Activated T-cell treated with anti-CD3 and anti-CD28 coated beads, Interleukin-2, amount 50 U/mL, for 48 hours (primary cell): ENCODE results near the gene ABL1.

Experiments used
- DNase-seq, 2 experiments: peaks; one replicate each; pipeline ENCODE4 v3.0.0-alpha.2; 2020

ABL1 gene

DNA sequence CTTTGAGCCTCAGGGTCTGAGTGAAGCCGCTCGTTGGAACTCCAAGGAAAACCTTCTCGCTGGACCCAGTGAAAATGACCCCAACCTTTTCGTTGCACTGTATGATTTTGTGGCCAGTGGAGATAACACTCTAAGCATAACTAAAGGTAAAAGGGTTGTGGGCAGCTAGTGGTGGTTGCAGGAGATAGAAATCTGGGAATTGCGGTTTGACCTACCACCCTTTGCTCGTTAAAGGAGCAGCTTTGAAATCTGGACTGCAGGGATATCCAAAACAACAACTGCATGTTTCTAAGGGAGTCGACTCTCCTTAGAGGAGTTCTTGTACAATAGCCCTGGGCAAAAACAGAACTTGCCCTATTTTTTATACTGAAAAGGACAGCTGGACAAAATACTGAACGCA, 19.0 kb downstream of the ABL1 start:
- DNase-seq: no peak

DNA sequence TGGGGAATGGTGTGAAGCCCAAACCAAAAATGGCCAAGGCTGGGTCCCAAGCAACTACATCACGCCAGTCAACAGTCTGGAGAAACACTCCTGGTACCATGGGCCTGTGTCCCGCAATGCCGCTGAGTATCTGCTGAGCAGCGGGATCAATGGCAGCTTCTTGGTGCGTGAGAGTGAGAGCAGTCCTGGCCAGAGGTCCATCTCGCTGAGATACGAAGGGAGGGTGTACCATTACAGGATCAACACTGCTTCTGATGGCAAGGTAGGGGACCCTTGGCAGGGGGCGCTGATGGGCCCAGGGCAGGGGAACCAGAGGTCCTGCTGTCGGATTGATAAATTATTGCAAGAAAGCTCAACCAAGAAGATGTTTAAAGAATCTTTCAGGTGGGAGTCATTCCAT, 19.8 kb downstream of the ABL1 start:
- no peak for DNase-seq

DNA sequence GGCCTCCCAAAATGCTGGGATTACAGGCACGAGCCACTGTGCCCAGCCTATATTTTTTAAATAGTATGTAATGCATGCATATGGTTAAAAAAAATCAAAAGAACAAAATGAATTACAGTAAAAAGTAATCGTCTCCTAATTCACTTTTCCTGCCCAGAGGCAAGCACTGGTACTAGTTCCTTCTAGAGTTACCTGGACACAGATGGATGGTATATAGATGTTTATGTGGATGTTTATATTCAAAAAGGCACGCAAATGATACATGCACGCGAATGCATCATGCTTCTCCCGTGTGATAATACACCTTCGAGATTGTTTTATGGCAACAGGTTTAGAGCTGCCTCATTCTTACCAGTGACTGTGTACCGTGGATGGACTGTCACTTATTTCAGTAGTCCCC, 21.4 kb downstream of the ABL1 start:
- no peak for DNase-seq

DNA sequence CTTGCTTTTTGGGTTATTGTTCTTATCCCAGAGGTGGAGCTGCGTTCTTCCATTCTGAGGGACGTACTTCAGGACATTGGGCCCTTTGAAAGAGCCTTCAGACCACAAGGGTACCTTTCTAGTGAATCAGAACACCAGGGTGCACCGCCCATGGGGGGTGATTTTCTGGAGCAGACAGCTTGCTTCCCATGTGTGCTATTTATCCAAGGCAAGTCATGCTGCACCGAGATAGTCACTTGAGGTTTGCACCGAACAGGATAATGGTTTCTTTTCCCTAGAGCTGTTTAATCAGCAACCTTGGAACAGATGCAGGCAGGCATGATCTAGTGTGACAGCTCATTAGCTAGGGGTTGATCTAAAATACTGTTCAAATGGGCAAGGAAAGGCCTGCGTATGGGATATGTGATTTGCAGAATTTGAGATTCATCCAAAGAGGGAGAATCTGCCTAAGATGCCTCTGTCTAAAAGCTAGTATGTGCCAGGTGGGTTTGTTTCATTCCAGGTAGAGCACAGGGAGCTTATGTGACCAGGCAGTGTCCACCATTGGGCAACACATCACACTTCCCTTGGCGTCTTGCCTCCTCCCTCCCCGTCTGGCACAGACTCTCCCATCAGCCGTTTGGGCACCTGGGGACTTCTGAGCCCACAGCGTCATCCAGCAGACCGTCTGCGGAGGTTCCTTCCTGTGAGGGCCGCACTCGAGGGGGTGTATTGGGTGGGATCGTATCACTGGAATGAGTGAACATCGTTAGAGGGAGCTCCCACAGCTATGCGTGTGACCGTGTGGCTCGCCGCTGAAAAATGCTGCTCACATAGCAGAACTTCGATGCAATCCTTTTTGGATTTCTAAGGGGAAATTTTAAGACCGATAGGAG, 23.0 kb downstream of the ABL1 start:
- no peak for DNase-seq

DNA sequence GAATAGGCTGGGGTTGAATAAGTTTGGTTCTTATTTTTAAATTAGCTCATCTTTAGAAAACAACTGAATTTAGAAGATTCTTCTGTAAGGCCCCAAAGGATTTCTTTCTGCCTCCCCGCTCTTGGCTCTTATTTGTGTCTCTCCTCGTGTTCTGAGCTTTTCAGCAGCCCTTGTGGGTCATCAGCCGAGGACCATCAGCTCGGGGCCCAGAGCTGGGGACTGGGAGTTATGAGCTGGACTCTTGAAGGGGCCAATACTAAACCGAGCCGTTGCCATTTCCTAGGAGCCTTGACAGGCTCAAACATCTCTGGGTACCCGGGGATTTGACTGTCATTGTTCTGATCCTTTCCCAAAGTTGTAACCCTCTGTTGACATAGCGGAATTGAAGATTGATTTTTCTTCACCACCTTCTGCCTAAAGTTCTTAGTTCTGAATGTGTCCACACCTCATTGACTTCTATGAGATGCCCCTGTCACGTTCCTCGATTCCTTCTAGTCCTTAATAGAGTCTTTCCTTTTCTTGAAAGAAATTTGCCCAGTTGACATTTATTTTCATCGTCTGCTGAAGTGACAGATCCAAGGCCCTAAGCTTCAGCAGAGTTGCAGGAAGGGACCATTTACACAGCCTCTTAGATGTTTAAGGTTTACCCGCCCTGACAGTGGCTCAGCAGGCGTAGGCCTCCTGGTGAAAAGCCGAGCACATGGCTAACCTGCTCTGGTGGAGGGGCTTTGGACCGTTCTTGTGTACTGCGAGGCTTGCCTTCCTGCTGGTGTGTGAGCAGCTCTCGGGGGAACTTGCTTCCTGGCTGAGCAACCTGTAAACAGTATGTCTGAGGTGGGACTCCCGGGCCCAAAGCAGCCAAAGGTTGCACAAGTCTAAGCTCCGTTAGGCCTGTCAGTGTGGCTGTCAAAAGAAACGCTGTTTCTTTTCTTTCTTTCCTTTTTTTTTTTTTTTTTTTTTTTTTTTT, 24.0 kb downstream of the ABL1 start:
- no peak for DNase-seq

DNA sequence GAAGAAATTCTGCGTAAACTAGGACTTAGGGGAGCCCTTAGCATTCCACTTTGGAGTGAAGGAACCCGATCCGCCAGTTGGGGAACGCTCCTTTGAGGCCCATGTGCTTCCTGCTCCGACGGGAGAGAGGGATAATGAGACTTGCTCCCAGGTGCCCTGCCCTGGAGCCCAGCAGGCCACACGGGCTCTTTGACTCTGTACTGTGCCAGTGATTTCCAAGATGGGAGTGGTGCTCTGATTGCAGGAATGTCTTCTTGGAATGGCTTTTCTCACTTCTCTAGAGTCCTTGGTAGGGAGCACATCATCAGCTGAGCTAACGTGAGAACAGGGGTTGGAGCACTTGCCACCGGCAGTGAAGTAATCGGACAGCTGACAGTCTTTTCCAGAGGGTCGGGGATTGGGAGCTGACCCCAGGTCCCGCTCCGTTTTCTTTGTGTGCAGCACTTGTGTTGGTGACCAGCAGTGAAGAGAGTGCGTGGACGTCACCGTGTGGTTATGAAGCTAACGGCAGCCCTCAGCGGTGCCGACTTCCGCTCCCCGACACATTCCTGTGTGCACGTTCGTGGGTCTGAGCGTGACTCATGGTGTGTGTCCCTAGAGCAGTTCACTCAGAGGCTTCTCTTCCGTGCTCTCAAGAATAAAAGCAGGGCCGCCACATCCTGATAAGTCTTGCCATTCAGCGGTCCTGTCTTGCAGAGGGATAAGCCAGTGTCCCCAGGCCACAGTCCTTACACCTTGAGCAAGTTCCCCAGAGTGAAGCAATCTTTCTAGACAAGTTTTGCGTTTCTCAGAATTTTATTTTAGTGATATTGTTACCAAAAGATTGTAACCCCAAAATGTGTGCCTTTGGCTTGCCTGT, 25.6 kb downstream of the ABL1 start:
- DNase-seq: no peak

DNA sequence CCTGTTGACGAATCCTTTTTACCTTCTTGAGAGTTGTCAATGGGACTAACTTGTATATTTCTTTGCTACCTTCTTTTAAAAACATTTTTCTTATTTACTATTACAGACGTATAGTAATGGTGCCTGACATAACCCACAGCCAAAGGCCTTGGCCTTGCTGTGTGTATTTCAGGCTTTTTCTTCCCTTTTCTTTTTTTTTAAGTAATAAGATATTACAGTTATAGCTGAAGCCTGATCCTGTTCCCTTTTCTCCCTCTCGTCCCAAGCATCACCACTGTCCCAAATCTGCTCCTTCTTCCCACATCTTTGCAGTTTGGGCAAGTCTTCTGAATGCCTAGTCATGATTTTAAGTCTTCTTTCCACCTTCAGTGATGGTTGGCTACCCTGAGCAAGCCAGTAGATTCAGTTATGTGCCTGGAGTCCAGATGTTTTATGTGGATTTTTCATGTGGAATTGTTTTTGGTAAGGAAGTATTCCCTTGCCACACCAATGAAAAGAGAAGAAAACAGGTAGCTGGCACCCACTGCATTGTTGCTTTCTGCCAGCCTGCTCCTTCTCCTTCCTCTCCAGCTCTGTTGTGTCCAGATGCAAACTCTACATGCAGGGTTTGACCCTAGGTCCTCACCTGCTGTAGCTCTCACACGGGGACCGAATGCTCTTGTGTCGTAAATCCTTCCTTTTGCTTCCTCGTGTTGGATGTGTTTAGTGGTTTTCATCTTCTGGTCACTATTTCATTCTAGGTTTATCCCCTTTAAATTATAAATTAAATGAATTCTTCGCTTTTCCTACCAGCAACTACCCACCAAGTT, 26.5 kb downstream of the ABL1 start:
- DNase-seq: no peak

DNA sequence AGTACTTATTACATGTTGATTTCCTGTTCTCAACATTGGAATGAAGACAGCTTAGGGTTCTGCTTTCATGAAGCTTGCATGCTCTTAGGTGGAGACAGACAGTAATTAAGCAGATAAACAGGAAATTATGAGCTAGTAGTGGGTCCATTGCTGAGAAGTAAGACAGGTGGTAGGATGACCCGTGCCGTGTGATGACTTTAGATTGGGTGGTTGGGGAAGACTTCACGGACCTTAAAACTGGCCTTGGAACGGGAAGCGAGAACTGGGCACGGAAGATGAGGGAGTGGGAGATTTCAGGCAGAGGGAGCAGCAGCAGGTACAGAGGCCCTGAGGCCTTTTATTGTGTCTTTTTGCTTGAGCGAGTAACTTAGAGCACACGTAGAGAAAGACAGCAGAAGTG, 27.2 kb downstream of the ABL1 start:
- DNase-seq: no peak

DNA sequence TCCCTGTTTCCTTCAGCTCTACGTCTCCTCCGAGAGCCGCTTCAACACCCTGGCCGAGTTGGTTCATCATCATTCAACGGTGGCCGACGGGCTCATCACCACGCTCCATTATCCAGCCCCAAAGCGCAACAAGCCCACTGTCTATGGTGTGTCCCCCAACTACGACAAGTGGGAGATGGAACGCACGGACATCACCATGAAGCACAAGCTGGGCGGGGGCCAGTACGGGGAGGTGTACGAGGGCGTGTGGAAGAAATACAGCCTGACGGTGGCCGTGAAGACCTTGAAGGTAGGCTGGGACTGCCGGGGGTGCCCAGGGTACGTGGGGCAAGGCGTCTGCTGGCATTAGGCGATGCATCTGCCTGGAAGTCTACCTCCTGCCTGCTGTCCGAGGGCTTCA, 27.7 kb downstream of the ABL1 start:
- DNase-seq: no peak

DNA sequence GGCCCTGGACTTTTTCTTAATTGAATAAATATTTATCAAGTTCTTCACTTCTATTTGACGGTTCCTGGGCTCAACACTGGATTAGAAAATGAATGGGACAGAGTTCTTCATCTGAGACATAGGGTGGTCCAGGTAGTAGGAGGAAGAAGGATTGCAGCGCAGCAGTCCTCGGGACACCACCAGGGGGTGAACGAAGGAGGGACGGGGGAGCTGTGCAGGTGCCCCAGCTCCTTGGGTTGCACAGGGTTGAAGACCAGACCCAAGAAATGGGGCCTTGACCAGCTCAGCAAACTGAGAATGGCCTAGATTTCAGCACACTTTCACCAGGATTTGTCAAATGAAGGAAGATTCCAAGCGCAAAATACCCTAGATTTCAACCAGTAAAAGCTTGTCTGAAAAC, 29.5 kb downstream of the ABL1 start:
- no peak for DNase-seq

DNA sequence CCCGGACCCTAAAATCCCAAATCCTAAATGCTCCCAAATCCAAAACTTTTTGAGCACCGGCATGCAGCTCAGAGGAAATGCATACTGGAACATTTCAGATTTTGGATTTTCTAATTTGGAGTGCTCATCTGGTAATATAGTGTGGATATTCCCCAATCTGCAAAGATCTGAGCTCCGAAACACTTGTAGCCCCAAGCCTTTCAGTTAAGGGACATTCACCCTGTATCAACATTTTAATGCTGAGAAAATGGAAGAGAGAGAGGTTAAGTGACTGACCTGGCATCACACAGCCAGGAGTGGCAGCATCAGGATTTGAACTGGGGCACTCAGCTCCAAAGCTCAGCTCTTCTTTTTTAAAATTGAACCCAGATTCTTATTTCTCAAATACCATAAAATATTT, 30.9 kb downstream of the ABL1 start:
- DNase-seq: no peak

DNA sequence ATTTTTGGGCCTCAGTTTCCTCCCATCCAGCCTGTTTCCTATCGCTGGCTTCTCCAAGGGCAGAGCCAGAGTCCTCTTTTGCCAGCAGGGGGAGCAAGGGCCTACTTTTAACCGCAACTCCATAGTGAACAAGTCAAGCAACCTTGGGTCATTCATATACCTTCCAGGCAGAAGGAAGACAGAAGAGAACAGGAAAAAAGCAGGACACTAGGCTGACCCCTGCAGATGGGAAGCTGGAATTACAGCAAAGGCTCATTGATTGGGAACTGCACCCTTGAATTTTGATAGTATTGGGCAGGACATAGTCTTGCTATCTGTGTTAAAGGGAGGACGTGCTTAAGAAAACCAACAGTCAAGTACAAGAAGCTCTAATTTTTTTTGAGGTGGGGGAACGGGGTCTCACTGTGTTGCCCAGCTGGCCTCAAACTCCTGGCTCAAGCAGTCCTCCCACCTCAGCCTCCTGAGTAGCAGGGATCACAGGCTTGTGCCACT, 31.5 kb downstream of the ABL1 start:
- peak; percentile 72 to 73 for DNase-seq

DNA sequence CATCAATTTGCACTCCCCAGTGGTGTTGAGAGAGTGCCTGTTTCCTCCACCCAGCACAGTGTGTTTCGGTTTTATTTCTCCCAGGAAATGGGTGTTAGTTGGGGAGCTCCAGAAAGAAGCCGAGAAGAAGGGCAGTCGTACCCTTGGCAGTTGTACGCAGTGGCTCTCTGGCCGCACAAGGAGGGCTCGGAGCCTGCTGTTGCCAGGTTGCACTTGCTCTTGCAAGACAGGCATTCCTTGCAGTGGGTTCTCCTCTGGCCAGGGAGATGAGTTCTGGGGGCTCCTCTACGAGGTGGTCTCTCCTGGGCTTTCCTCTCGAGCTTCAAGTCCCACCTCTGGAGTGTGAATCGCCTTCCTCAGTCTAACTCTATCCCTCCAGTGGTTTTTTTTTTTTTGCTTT, 32.5 kb downstream of the ABL1 start:
- no peak for DNase-seq

DNA sequence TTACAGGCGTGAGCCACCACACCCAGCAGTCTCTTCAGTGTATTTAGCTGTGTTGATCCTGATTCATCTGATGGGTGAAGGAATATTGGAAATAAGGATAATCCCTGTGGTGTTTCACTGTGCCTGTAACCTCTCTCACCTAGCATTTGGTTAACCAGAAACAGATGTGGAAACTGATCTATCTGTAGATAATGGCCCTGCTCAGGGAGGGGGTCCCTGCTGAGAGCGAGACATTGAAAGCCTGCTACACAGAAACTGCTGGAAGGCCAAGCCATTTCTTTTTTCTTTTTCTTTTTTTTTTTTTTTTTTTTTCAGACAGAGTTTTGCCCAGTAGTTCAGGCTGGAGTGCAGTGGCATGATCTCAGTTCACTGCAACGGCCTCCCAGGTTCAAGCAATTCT, 33.2 kb downstream of the ABL1 start:
- DNase-seq: no peak

DNA sequence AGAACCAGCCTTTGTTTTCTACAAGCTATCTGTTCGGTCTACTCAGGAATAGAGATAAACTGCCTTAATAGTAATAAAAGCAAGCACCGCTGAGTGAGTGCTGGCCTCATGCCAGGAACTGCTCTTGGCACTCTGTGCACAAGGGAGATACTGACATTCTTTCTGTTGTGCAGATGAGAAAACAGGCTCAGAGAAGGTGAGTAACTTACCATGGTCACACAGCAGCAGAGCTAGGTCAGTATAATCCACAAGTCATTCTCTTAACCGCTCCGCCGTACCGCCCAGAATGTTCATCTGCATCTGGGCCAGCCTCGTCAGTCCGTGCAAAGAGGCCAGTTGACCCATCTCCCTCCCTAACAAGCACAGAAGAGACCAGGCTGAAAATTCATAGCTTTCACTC, 34.2 kb downstream of the ABL1 start:
- DNase-seq: no peak

DNA sequence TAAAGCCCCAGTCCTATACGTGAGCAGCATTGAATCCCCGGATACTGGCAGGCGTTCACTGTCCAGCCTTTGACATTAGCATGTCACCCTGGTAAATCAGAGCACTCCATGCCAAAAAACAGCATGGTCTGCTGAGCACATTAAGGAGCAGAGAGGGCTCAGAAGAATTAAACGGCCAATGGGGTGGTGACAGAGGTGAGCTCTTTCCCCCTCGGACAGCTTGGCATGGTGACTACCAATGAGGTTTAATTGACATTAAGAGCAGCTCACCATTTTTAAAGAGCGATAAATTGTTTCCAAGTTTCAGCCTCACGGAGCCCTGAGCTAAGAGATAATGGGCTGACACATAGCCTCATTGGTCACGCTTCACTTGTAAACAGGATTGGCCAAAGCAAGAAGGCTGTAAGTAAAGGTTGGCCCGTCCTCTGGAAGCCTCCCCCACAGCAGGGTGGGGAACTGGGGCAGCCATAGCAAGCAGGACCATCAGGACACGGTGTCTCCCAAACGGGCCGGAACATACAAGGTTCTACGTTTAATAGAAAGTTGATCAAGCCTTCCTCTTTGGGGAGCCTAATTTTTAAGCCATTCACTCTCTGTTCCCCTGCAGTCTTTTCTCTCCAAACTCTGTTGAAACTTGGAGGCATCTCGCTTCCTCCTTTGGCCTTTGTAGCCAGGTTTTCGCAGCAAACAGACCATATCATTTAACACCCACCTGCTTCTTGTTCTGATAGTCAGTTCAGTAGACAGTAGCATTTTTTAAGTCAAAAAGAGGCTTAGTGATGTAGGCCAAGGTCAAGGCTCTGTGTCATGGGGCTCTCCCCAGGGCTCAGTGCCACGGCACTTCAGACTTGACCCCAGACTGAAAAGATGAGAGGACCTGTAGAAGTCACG, 35.7 kb downstream of the ABL1 start:
- DNase-seq: no peak

DNA sequence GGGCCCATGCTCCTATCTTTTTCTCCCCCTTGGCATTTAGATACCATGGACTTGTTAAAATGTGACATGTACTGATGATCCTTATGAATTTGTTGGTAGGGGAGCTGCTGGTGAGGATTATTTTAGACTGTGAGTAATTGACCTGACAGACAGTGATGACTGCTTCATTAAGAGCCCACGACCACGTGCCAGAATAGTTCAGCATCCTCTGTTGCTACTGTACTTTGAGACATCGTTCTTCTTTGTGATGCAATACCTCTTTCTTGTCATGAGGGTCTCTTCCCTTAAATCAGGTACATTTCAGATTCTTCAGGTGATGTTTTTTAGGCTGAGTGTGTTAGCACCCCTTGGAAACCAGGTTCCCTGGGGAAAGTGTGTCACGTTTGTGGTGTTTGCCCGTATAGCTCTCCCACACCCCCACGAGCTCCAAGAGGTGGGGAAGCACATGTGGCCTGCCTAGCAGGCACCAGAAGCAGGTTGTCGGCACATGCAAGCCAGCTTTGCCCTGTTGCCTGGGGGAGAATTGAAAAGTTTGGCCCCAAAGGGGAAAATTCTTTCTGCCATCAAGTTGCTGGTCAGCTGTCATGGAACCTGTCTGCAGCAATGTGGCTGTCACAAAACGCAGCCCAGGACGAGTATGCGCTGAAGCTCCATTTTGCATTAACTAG, 36.5 kb downstream of the ABL1 start:
- no peak for DNase-seq

DNA sequence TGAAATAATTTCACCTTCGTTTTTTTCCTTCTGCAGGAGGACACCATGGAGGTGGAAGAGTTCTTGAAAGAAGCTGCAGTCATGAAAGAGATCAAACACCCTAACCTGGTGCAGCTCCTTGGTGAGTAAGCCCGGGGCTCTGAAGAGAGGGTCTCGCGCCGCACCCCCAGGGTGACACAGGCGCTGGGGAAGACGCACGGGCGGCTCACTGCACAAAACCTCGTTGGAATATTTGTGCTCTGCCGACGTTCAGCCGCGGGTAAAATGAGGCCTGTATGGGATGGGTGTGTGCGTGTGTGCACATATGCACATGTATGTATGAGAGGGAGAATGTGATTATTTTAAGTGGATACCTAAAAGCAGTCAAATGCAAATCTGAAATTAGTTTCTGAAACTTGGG, 37.0 kb downstream of the ABL1 start:
- DNase-seq: no peak

DNA sequence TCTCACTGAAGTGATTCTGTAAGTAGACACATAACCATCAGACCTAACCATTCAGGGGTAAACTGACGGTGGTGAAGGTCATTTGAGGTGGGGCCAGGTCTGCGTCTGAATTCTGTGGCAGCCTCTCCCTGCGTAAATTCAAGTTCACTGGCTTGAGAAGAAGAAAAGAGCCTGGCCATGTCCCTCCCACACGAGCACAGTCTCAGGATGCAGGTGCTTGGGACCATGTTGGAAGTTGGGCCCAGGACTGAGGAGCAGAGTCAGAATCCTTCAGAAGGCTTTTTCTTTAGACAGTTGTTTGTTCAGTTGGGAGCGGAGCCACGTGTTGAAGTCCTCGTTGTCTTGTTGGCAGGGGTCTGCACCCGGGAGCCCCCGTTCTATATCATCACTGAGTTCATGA, 37.5 kb downstream of the ABL1 start:
- DNase-seq: no peak

DNA sequence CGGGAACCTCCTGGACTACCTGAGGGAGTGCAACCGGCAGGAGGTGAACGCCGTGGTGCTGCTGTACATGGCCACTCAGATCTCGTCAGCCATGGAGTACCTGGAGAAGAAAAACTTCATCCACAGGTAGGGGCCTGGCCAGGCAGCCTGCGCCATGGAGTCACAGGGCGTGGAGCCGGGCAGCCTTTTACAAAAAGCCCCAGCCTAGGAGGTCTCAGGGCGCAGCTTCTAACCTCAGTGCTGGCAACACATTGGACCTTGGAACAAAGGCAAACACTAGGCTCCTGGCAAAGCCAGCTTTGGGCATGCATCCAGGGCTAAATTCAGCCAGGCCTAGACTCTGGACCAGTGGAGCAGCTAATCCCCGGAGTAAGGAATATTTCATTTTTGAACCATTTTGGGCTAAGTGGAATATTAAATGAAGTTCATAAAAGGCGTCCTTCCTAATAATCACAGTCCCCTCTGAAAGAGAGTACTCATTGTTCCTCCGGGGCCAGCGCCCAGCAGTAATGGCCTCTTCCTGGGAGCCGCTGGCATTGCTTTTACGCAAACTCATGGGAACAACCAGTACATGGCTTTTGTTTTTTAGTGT, 38.0 kb downstream of the ABL1 start:
- no peak for DNase-seq
